Activated CD4-positive, alpha-beta T cell treated with anti-CD3 and anti-CD28 coated beads, Interleukin-2, Interleukin-4, amounts not matched to agents 100 ng/mL and 50 ng/mL, durations not matched to agents 16 hours and 8 hours (primary cell): ENCODE results near the gene CXCL16.
A peak's percentile ranks its signal among the peaks of the same experiment; 100 is the strongest.
"Not testable (repeated sequence)": the region's sequence is repeated elsewhere in the genome, so short reads cannot be mapped to it uniquely, and the experiment has no call there.

Experiments used
- DNase-seq: peaks from one replicate; pipeline ENCODE4 v3.0.0-alpha.2; 2020; ENCODE audit warnings: low spot score

The CXCL16 gene

GRCh38 chr17:4721203-4722135 is 18.3 kb downstream of the CXCL16 start:
- DNase-seq, result no peak

GRCh38 chr17:4720787-4721186 is 18.9 kb downstream of the CXCL16 start:
- no peak for DNase-seq

GRCh38 chr17:4719684-4720221 is 20.0 kb downstream of the CXCL16 start:
- DNase-seq, result no peak

- DNase-seq, result no peak
Observed at GRCh38 chr17:4719146-4719545, 20.6 kb downstream of the CXCL16 start.

- no peak for DNase-seq
Observed at GRCh38 chr17:4718276-4718675, 21.5 kb downstream of the CXCL16 start.

- DNase-seq, result no peak
Observed at GRCh38 chr17:4717791-4718190, 21.9 kb downstream of the CXCL16 start.

- DNase-seq, result no peak
Observed at GRCh38 chr17:4716081-4716480, 23.6 kb downstream of the CXCL16 start.

GRCh38 chr17:4715063-4715744 is 24.5 kb downstream of the CXCL16 start:
- peak; percentile 63 for DNase-seq

GRCh38 chr17:4714340-4715062 is 25.2 kb downstream of the CXCL16 start:
- not testable (repeated sequence) for DNase-seq

GRCh38 chr17:4712526-4712925 is 27.2 kb downstream of the CXCL16 start:
- DNase-seq, result no peak

- DNase-seq, result no peak
Observed at GRCh38 chr17:4711661-4712181, 28.0 kb downstream of the CXCL16 start.

- DNase-seq, result peak; percentile 70
Observed at GRCh38 chr17:4710693-4711634, 28.8 kb downstream of the CXCL16 start.

GRCh38 chr17:4709794-4710692 is 29.7 kb downstream of the CXCL16 start, which contains the start of gene ARRB2:
Gene ARRB2, plus strand, starts transcription at chr17:4710632. Its CDS starts 90 bp downstream, at chr17:4710722.
- peak; percentile 99 for DNase-seq

- DNase-seq, result peak; percentile 79
Observed at GRCh38 chr17:4708436-4708835, 31.3 kb downstream of the CXCL16 start.

- no peak for DNase-seq
Observed at GRCh38 chr17:4706121-4706520, 33.6 kb downstream of the CXCL16 start.

- no peak for DNase-seq
Observed at GRCh38 chr17:4704991-4705390, 34.7 kb downstream of the CXCL16 start.

GRCh38 chr17:4704574-4704907 is 35.2 kb downstream of the CXCL16 start:
- DNase-seq, result not testable (repeated sequence)

GRCh38 chr17:4703330-4703691 is 36.4 kb downstream of the CXCL16 start:
- no peak for DNase-seq

- DNase-seq, result no peak
Observed at GRCh38 chr17:4701116-4701515, 38.6 kb downstream of the CXCL16 start.
